HL-60 (cell line): Measurements from ENCODE around the gene RYR3.

Source experiments
- DNase-seq, 2 experiments: peaks; one replicate each; pipeline ENCODE4 v3.0.0-alpha.2; 2010 to 2020; ENCODE audit warnings: low read depth in 1 of 2, low spot score in 1 of 2
- H3K27ac ChIP-seq: fragments of 250-450 bp; sonication (Bioruptor Pico); replicated peaks from 2 replicates; pipeline ENCODE4 v1.5.1; 2020; ENCODE audit warnings: mild to moderate bottlenecking, moderate library complexity
- H3K27me3 ChIP-seq: fragments of 250-450 bp; sonication (Bioruptor Pico); 2 replicates; pipeline ENCODE4 v1.5.1; 2021; ENCODE audit warnings: mild to moderate bottlenecking, moderate library complexity; ENCODE audit not compliant: insufficient read depth, poor library complexity, severe bottlenecking
- H3K4me3 ChIP-seq: replicated peaks from 2 replicates; pipeline ENCODE4 v1.5.1; 2011; ENCODE audit warnings: mild to moderate bottlenecking, control low read depth, low read length; ENCODE audit not compliant: insufficient read depth
- CTCF ChIP-seq: IDR thresholded peaks from one replicate; pipeline ENCODE4 v1.5.1; 2011; ENCODE audit warnings: low read length, control low read depth, inconsistent platforms; ENCODE audit not compliant: insufficient read depth
- GABPA ChIP-seq: IDR thresholded peaks from 2 replicates; pipeline ENCODE4 v1.6.1; 2012; ENCODE audit warnings: low read depth
- POLR2AphosphoS5 ChIP-seq: IDR thresholded peaks from 2 replicates; pipeline ENCODE4 v1.6.1; 2012; ENCODE audit warnings: low read depth
- REST ChIP-seq: IDR thresholded peaks from 2 replicates; pipeline ENCODE4 v1.6.1; 2012; ENCODE audit warnings: low read depth; ENCODE audit not compliant: insufficient replicate concordance
- SPI1 ChIP-seq: IDR thresholded peaks from 2 replicates; pipeline ENCODE4 v1.6.1; 2012; ENCODE audit warnings: low read depth, mild to moderate bottlenecking, borderline replicate concordance

RYR3 gene

GRCh38 chr15:33440900-33441299 lies 130.1 kb downstream of the RYR3 start:
- DNase-seq = peak in 1 of 2 experiments; percentile 15
- H3K4me3 ChIP-seq = no peak overlapping the region
- TF ChIP-seq REST (no peak), SPI1 (no peak), CTCF (no peak), GABPA (no peak), POLR2AphosphoS5 (no peak)
- H3K27me3 ChIP-seq = peaks cover 5% of the 10 kb centered on the region
- no peak overlapping the region for H3K27ac ChIP-seq

GRCh38 chr15:33442449-33442848 lies 131.7 kb downstream of the RYR3 start:
- TF ChIP-seq GABPA (no peak), POLR2AphosphoS5 (no peak), SPI1 (no peak), REST (no peak), CTCF (no peak)
- DNase-seq = no peak
- H3K27me3 ChIP-seq = peaks cover 5% of the 10 kb centered on the region

GRCh38 chr15:33443708-33444107 lies 132.9 kb downstream of the RYR3 start:
- TF ChIP-seq REST (no peak), SPI1 (no peak), POLR2AphosphoS5 (no peak), CTCF (no peak), GABPA (no peak)
- no peak for DNase-seq

More at GRCh38 chr15:33442449-33442848, 131.7 kb downstream of the RYR3 start:
- Histone ChIP-seq H3K27ac (no peak overlapping the region), H3K4me3 (no peak overlapping the region)

More at GRCh38 chr15:33443708-33444107, 132.9 kb downstream of the RYR3 start:
- peaks cover 5% of the 10 kb centered on the region for H3K27me3 ChIP-seq
- H3K27ac ChIP-seq = no peak overlapping the region
- no peak overlapping the region for H3K4me3 ChIP-seq
